LNCaP clone FGC (cell line): ENCODE results near the gene VPS37D.

ENCODE experiments used
- DNase-seq: peaks from one replicate; pipeline ENCODE4 v3.0.0-alpha.2; 2011; ENCODE audit warnings: low read depth
- H3K4me3 ChIP-seq: 2 replicates; pipeline ENCODE4 v1.5.1; 2011; ENCODE audit warnings: mild to moderate bottlenecking, low read depth, low read length, control low read depth
- TF ChIP-seq, protein P1 (sequence below): IDR thresholded peaks from 2 replicates; pipeline ENCODE4 v1.5.1; 2012; ENCODE audit warnings: mild to moderate bottlenecking; ENCODE audit not compliant: control insufficient read depth, insufficient read depth; ENCODE audit errors: extremely low read depth

The VPS37D gene

DNA sequence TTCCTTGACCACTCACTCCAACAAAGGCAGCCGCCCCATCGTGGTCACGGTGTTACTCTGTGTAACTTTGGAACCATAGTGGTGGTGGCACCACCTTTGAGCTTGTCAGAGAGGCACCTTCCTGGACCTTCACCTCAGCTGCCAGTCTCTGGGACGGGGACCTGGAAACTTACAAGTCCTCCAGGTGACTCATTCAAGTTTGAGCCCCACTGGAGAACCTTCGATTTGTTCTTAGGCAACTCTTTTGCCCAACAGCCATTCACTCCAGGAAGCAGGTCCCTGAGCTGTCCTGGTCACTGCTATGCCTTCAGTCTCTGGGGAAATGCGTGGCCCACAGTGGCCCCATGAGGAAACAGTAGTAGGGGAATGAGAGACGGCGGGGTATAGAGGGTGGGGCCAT, 34.6 kb downstream of the VPS37D start:
- H3K4me3 ChIP-seq, result no peak overlapping the region
- no peak for DNase-seq
- TF ChIP-seq, protein P1, sequence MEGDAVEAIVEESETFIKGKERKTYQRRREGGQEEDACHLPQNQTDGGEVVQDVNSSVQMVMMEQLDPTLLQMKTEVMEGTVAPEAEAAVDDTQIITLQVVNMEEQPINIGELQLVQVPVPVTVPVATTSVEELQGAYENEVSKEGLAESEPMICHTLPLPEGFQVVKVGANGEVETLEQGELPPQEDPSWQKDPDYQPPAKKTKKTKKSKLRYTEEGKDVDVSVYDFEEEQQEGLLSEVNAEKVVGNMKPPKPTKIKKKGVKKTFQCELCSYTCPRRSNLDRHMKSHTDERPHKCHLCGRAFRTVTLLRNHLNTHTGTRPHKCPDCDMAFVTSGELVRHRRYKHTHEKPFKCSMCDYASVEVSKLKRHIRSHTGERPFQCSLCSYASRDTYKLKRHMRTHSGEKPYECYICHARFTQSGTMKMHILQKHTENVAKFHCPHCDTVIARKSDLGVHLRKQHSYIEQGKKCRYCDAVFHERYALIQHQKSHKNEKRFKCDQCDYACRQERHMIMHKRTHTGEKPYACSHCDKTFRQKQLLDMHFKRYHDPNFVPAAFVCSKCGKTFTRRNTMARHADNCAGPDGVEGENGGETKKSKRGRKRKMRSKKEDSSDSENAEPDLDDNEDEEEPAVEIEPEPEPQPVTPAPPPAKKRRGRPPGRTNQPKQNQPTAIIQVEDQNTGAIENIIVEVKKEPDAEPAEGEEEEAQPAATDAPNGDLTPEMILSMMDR, result no peak

DNA sequence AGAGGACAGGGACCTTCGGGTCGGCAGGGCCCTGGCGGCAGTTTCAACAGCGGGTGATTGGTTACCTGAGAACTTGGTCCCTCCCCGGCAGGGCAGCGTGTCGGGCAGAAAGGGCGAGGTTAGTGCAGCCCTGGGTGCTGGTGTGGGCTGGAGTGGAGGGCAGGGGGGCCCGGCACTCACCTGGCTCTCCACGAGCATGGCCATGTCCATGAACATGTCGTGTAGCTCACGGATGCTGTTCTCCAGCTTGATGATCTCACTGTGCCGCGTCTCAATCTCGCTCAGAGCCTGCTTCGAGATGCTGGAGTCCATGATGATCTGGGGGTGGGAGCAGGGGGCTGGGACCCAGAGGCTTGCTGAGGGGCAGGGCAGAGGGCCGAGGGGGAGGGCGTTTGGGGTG, 35.0 kb downstream of the VPS37D start:
- DNase-seq, result no peak
- H3K4me3 ChIP-seq, result no peak overlapping the region
- TF ChIP-seq, protein P1, result no peak

DNA sequence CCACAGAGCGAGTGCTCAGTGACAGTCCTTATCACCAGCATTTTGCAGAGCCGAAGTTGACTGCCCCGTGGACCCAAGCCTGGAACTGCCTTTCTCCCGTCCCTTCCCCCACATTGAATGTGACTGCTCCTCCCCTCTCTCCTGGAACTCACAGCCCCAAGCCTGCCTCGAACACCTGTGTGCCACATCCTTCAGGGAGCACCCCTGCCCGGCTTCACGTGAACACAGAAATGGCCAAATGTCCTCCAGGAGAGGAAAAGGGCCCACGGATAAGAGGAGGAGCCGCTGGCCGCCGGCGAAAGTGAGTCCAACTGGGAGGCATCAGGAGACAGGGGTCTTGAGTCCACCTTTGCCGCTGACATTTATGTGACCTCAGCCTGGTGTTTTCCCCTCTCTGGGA, 35.6 kb downstream of the VPS37D start:
- TF ChIP-seq, protein P1, result no peak
- no peak for DNase-seq
- no peak overlapping the region for H3K4me3 ChIP-seq

DNA sequence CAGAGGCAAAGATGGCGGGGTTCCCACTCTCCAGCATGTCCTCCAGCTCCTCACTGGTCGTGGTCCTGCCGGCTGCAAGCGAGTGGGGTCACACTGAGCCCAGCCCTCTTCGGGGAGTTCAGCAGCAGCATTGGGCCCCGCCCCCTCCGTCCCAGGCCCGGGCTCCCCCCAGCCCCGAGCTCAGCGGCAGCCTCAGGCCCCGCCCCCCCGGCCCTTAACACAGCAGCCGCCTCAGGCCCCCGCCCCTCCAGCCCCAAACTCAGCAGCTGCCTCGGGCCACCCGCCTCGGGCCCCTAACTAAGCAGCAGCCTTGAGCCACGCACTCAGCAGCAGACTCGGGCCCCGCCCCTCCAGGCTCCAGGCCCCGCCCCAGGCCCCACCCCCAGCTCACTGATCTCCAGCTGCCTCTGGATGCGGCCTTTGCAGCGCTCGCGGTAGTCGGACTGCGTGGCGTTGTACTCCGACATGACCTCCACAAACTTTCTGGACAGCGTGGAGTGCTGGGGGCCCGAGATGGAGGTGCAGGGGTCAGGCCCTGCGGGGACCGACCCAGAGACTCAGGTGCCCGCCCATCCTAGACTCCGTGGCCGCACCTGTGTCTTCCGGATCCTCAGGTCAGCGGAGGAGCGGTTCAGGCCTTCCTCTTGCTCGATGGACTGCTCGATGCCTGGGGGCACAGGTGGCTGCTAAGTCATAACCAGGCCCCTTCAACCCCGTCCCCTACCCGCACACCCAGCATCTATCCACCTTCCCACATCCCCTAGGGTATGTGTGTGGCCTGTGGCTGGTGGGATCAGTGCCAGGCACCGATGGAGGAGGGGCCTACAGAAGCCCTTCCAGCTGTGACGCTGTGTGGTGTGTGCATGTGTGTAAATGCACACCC, 36.4 kb downstream of the VPS37D start:
- TF ChIP-seq, protein P1, result no peak
- H3K4me3 ChIP-seq, result no peak overlapping the region
- DNase-seq, result no peak

DNA sequence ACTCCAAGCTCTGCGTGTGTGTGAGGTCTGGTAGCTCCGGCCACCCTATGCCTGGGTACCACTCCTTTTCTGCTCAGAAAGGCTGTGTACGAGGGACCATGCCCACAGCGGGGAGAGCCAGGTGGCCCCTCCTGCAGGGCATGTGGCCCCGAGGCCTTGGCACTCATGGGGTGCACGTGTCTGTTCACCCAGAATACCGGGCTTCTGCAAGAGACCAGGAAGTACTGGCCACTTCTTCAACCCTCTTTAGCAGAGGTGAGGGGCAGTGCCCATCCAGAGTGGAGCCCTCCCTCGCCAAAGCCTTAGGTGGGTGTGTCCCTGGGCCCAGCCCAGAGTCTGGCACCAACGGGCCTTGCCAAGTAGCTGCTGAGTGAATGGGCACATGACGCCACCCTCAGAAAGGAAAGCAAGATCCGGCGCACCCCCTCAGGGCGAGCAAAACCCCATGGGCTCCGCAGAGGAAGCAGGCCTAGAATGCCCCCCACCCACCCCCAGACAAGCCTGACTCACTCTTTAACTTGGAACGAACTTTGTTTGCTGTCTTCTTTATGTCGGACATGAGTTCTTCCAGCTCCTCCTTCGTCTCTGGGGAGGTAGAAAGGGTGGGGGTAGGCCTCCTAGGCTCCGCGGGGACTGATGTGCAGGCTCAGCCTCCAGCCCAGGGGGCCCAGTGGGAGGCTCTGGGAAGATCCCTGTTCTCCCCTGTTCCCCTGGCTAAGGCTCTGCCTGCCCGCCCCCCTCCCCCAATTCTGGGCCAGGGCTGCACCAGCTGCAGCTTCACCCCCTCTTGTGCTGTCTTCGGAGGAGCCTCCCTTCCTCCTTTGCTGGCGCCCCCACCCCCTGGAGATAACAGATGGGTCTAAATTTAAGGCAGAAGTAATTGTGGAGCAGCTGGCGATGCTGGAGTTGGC, 37.3 kb downstream of the VPS37D start:
- H3K4me3 ChIP-seq, result no peak overlapping the region
- TF ChIP-seq, protein P1, result no peak
- DNase-seq, result no peak

DNA sequence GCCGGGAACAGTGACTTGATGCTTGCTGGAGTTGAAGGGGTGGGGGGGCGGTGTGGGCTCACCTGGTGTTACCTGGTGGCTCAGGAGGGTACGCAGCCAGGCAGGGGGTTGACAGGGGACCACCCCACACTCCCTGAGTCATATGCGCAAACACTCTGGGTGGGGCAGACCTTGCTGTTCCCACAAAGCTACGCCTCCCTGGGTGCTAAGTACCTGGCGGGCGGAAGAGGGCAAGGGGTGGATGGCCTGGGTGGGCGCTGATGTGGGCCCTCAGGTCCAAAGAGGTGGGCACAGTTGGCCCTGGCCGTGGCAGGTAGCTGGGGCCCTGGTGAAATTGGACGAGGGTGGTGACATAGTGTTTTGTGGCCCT, 37.9 kb downstream of the VPS37D start:
- TF ChIP-seq, protein P1, result no peak
- H3K4me3 ChIP-seq, result no peak overlapping the region
- no peak for DNase-seq
